UCSD-AML1 (cell line): ENCODE results near the gene GNB5.
"Not testable (repeated sequence)": the region's sequence is repeated elsewhere in the genome, so short reads cannot be mapped to it uniquely, and the experiment has no call there.

Experiments
- DNase-seq: peaks from one replicate; lab custom pipeline; 2025; ENCODE audit not compliant: unreplicated experiment; lab: John Stamatoyannopoulos, UW

The GNB5 gene

GRCh38 chr15:52096536-52096935 is 94.7 kb downstream of the GNB5 start:
- DNase-seq, result not testable (repeated sequence)

- DNase-seq, result no peak
Measured at GRCh38 chr15:52095597-52096262, 95.5 kb downstream of the GNB5 start.

DNA sequence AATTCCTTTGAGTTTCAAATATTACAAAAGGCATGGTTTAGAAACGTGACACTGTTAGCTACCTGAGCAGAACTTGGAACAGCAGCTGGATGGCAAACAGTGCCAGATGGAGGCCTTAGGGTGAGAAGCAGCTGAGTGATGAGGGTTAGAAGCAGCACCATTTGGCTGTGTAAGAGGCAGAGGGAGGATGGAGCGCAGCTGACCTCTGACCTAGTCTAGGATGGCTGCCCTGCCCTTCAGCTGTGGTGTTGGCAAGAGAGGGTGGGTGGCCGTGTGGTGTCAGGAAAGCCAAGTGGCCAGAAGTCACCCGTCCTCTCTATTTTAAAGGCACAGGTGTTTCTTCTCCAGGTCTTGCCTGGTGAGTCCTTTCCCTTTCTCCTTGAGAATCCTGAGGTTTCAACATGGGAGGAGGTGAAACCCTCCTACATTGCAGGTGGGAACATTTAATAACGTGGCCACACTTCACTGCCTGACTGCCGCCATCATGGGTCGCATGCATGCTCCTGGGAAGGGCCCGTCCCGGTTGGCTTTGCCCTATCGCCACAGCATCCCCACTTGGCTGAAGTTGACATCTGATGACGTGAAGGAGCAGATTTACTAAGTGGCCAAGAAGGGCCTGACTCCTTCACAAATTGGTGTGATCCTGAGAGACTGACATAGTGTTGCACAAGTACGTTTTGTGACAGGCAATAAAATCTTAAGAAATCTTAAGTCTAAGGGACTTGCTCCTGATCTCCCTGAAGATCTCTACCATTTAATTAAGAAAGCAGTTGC is 96.2 kb downstream of the GNB5 start:
- no peak for DNase-seq

GRCh38 chr15:52093539-52094510 is 97.4 kb downstream of the GNB5 start:
- peak; percentile 21 for DNase-seq

DNA sequence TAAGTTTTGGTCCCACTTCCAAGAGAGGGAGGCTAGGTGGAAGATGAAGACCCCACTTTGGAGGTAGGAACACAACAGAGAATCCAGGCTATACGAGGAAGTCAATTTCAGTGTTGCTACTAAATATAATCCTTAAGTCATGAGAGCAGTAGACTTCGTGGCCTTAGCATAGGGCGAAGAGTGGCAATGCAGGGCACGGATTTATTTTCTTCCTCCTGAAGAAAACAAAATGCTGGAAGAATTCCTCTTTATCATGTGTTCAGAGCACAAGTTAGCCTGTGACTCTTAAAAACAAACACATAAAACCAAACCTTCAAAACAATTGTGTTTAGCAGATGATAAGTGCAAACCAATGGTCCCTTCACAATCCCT is 98.0 kb downstream of the GNB5 start:
- no peak for DNase-seq

GRCh38 chr15:52090193-52090592 is 101.0 kb downstream of the GNB5 start:
- DNase-seq, result no peak

- no peak for DNase-seq
Measured at GRCh38 chr15:52086011-52086786, 105.0 kb downstream of the GNB5 start.

- no peak for DNase-seq
Measured at GRCh38 chr15:52085299-52085698, 105.9 kb downstream of the GNB5 start.

DNA sequence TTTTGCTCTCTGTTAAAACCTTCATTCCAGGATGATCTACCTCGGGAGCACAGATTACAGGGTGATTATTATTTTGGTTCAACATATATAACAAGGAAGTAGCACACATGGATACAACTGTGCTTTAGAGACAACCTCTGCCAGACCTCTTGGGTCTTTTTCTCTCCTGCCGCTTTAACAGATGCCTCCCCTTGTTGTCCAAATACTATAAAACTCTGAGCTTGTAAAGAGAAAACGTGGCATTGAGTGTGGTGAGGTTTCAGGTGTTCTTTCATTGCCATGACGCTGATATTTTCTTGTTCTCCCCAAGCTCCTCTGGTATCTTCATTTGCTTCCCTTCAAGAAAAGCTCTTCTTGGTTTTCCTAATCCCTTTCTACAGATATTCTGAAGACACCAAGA is 107.6 kb downstream of the GNB5 start:
- no peak for DNase-seq

GRCh38 chr15:52083037-52083359 is 108.2 kb downstream of the GNB5 start:
- DNase-seq, result not testable (repeated sequence)

- peak; percentile 49 for DNase-seq
Measured at GRCh38 chr15:52082197-52083036, 108.8 kb downstream of the GNB5 start.

GRCh38 chr15:52080706-52081392 is 110.3 kb downstream of the GNB5 start:
- DNase-seq, result no peak

DNA sequence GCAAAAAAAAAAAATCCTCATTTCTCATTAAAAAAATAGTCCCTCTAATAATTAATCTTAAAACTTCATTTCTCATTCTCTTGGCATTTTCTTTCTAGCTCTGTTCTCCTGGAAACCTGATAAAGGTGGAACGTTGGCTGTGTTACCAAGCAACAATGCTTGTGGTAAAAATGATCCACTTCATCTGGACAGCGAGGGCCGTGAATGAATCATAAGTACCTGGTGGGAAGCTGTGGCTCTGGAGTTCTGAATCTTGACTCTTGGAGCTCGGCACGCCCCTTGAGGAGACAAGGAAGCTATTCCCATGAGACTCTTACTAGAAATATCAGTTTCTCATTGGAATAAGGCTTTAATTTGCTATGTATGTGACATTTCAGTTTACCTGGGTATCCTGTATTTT is 111.2 kb downstream of the GNB5 start:
- no peak for DNase-seq

GRCh38 chr15:52078876-52079700 is 112.1 kb downstream of the GNB5 start:
- peak; percentile 72 for DNase-seq

- DNase-seq, result no peak
Measured at GRCh38 chr15:52078197-52078875, 112.9 kb downstream of the GNB5 start.

GRCh38 chr15:52076889-52077781 is 114.1 kb downstream of the GNB5 start:
- no peak for DNase-seq

DNA sequence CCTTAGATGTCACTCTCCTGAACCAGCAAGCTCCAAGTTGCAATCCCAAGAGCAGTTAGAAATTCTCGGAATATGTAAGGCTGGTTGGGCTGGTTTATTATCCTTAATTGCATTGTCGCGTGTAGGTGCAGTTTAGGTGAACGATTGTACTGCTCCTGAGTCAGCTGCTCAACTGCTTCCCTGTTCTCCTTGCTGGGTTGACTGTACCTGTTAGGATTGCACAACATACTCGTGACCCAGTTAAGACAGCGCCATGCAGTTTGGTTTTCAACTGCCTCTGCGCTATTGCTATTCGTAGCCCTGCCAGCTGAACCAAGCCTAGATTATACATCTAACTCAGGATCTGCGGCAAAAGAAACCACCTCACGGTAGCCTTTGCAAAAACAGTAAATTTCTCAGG is 119.6 kb downstream of the GNB5 start:
- DNase-seq, result no peak
